ENCODE results near the gene MAN2C1.

GRCh38 chr15:75368689-75369239, 357 bp upstream of the MAN2C1 start:
- TF ChIP-seq EZH2 (IDR thresholded peaks at IDR 0.05; ENCODE audit: insufficient read depth, poor library complexity, severe bottlenecking) (no peak), EZH2phosphoT487 (IDR thresholded peaks at IDR 0.05; ENCODE audit: insufficient read depth, low read depth) (no peak)

Data from GM23248 (cell line).